Measurements from ENCODE around the gene RORC.
"Not testable (repeated sequence)": the region's sequence is repeated elsewhere in the genome, so short reads cannot be mapped to it uniquely, and the experiment has no call there.

The RORC gene

GRCh38 chr1:151831605-151832004, at the start of gene RORC:
RORC (minus strand) TSS chr1:151831802; CDS start chr1:151831764, 38 bp downstream.
- no peak for DNase-seq

GRCh38 chr1:151875419-151876097, 44.0 kb upstream of the RORC start:
- DNase-seq: no peak

DNA sequence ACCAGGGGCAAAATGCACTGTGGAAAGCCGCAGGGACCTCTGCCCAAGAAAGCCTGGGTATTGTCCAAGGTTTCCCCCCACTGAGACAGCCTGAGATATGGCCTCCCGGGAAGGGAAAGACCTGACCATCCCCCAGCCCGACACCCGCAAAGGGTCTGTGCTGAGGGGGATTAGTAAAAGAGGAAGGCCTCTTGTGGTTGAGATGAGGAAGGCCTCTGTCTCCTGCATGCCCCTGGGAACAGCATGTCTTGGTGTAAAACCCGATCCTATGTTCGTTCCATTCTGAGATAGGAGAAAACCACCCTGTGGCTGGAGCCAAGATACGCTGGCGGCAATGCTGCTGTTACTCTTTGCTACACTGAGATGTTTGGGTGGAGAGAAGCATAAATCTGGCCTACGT, 41.2 kb upstream of the RORC start:
- peak; percentile 26 to 59 for DNase-seq

- DNase-seq: no peak
Observed at GRCh38 chr1:151871284-151872030, 39.9 kb upstream of the RORC start.

GRCh38 chr1:151868486-151868885, 36.9 kb upstream of the RORC start:
- no peak for DNase-seq

DNA sequence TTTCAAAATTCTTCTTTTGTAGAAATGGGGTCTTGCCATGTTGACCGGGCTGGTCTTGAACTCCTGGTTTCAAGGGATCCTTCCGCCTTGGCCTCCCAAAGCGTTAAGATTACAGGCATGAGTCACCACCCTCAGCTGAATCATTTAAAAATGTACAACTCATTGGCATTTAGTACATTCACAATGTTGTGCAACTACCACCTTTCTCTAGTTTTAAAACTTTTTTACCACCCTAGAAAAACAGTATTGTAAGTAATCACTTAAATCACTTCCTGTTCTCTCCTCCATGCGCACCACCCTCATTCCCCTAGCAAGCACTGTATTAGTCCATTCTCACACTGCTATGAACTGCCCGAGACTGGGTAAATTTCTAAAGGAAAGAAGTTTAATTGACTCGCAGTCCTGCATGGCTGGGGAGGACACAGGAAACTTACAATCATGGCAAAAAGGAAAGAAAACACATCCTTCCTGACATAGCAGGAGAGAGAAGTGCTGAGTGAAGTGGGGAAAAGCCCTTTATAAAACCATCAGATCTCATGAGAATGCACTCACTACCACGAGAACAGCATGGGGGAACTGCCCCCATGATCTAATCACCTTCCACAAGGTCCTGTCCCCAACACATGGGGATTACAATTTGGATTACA, 36.3 kb upstream of the RORC start:
- no peak for DNase-seq

GRCh38 chr1:151867321-151867720, 35.7 kb upstream of the RORC start:
- no peak for DNase-seq

- DNase-seq: no peak
Observed at GRCh38 chr1:151864411-151864810, 32.8 kb upstream of the RORC start.

DNA sequence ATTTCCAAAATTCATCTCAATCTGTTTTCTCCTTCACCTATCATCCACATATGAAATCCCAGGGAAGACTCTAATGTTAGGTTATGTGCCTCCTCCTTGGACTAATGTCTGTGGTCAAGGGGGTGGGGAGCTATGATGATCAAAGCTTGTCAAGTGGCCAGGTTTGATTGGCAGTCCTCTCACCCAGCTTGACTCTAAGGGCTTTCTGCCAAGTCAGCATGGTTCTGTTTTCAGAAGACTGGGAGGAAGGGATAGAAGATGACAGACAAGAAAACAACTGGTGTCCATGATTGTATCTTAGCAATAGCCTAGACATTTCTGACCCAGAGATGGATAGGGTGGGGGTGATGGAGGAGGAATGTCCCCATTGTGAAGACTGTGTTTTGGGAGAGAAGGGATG, 31.0 kb upstream of the RORC start:
- DNase-seq: no peak

DNA sequence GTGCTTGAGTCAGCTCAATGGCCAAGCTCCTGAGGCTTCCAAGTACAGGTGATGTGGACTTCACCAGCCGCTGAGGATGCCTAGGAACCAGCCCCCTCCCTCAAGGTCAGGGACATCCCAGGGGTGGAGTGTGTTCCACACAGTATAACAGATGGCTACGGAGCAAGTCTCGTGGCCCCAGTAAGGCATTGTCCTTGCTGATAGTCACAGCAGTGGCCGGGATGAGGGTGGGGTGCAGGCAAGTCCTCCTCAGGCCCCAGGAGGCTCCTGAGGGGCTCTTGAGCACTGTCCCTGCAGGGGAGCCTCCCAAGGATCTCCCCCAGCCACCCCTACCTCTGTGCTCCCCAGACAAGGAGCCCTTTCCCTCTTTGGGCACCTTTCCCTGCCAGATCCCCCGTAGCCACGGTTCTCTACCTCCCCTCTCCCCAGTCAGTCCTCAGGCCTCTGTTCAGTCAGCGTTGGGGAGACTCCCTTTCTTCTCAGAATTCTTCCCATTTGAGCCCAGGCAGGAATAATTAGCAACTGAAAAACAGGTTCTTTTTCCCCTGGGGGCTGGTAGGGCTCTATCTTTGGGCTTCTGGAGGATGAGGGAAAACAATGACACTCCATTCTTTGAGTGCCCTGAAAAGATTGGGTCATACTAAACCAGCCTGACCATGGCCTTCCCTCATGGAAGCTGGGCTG, 29.0 kb upstream of the RORC start:
- DNase-seq: no peak

DNA sequence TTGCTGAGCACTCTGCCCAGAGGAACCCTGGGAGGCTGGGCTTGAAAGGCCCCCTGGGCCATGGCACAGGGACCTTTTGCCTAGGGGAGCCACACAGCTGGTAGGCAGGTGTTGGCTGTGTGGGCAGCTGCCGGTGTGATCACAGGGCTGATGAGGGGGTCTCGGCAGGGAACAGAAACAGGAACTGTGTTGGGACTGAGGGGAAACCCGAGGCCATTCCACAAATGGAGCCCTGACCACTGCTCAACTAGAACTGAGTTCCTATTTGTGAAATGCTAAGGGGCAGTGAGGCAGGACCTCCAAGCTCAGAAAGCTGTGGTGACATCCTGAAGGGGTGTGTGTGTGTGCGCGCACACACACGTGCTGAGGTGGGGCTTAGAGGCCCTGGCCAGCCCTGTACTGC, 28.3 kb upstream of the RORC start:
- no peak for DNase-seq

DNA sequence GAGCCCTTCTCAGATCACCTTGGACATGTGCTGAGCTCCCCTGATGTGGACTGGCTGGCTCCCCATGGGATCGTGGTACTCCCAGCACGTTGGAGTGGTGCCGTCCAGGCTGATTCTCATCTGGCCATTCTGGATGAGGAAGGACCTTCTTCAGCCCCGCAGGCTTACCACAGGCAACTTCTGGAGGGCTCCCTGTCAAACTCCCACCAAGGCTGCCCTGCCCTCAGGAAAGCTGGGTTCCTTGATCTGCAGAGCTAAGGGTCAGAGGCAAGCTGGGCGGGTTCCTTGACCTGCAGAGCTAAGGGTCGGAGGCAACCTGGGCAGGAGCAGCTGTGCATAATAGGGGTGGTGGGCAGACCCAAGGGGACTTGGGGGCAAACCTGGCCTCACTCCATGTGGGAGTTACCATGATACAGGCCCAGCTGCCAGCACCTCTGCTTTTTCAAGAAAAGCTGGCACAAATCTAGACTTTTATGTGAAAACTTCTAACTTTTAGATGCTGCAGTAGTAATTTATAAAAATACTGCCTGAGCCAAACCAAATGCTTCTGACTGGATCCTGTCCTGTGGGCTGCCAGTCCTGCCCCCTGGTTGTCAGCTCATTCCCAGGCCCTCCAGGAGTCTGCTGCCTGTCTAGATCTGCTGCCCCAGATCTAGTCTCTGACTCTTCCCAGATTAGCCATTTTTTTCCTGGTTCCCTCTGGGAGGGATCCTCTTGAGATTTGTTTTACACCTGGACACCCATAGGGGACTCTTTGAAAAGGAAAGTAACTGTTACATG, 27.5 kb upstream of the RORC start:
- no peak for DNase-seq

- no peak for DNase-seq
Observed at GRCh38 chr1:151858030-151858746, 26.6 kb upstream of the RORC start.

- no peak for DNase-seq
Observed at GRCh38 chr1:151855933-151856332, 24.3 kb upstream of the RORC start.

GRCh38 chr1:151855516-151855915, 23.9 kb upstream of the RORC start:
- not testable (repeated sequence) for DNase-seq

DNA sequence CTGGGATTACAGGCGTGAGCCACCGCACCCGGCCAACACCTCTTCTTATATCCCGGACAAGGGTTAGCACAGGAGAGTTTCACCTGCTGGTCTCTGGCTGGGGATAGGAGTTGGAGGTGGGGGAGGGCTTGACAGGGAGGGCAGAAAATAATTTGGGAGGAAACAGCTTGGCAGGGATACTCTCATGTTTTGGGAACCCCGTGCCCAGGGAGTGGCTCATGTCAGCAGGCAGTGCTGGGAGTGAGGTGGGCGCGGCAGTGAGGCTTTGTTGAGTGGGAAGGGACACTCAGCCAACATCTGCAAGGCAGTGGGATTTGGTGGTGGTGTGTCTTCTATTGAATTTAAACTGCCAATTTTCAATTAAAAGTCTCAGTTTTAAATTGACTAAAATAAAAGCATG, 23.1 kb upstream of the RORC start:
- DNase-seq: no peak

- DNase-seq: no peak
Observed at GRCh38 chr1:151853411-151853943, 21.9 kb upstream of the RORC start, which contains the start of gene THEM5. THEM5 (minus strand) TSS chr1:151853712; CDS start chr1:151853565, 147 bp downstream.

DNA sequence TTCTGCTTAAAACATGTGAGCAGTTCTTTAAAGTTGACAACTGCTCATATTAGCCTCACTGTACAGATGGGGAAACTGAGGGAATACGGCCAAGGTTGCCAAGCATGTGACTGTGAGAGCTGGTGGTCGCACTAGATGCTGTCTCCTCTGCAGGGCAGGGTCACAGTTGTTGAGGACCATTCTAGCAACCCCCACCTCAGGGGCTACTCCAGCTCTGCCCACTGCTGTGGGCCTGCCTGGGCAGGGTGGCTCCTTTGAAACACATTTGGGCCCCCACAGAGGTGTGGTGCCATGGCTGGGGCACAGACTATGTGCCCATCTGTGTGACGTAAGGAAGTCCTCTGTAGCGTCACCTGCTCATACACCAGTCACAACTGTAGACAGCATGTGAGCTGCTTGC, 21.1 kb upstream of the RORC start:
- DNase-seq: no peak

DNA sequence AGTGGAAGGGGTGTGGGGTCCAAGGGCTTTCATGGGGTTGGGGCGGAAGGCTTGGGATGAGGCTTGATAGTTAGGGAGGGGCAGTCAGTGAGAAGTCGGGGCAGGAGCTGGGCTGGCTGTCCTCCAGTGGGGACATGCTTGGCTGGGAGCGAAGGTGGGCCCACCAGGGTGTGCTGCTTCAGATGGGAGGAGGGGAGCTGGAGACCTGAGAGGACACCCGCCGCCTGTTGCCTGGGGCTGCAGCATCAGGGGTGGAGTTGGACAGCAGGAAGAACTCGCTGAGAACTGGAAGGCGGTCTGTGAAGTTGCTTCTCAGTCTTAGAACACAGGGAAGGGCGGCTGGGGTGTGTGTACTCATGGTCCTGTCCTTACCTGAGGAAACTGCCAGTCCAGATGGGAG, 20.3 kb upstream of the RORC start:
- DNase-seq: no peak

DNA sequence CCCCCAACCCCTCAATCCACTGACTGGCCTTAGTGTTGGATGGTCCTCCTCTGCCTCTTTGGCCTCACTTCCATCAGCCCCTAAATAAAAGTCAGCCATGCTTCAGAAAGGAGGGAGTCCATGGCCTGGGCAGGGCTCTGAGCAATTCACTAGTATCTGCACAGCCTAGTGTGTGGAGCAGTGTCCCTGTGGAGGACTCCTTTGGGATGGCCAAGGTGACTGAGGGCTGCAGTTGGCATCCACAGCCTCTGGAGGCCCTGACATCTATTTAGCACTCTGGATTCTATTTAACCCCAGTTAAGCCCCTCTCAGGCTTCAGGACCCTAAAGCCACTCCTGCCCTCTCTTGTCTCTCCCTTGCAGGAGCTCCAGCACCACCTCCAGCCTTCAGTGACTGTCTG, 18.3 kb upstream of the RORC start:
- DNase-seq: no peak

DNA sequence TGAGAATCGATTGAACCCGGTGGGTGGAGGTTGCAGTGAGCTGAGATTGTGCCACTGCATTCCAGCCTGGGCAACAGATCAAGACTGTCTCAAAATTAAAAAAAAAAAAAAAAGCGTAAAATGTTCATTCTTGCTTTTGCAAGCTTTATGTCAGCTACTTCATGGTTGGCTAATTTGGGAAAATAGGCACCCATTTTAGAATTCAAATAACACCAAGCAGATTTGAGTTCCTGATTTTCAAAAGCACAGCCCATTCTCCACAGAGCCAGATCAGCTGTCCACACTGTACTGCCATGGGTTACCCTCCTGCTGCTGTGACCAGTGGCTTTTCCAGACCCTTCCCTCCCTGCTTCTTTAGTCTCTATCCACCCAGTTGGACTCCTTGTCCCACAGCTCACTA, 17.5 kb upstream of the RORC start:
- DNase-seq: no peak

All from Kasumi-1 (cell line).